ENCODE results near the gene CEP43.

GRCh38 chr6:167005350-167006159, 6.4 kb downstream of the CEP43 start:
- TF ChIP-seq CTCF (IDR thresholded peaks at IDR 0.05; ENCODE audit: low read depth, low read length, poor library complexity, severe bottlenecking) (no peak), EZH2phosphoT487 (IDR thresholded peaks at IDR 0.05; ENCODE audit: borderline replicate concordance, low read length) (no peak)
